HG02970 (cell line): Measurements from ENCODE around the gene FGFR2.

Experiments used
- ATAC-seq: cut with Tn5 transposase; IDR thresholded peaks from one replicate; pipeline ENCODE4 v1.9.1; 2021; ENCODE audit warnings: mild to moderate bottlenecking, moderate library complexity, moderate number of reproducible peaks; ENCODE audit not compliant: unreplicated experiment, low FRiP score

Gene FGFR2

GRCh38 chr10:121592155-121592890 is 5.9 kb downstream of the FGFR2 start:
- ATAC-seq, result no peak

- ATAC-seq, result no peak
Measured at GRCh38 chr10:121591186-121591585, 7.1 kb downstream of the FGFR2 start.

- ATAC-seq, result no peak
Measured at GRCh38 chr10:121590772-121591171, 7.5 kb downstream of the FGFR2 start.

- ATAC-seq, result no peak
Measured at GRCh38 chr10:121589553-121589952, 8.7 kb downstream of the FGFR2 start.

GRCh38 chr10:121583857-121584256 is 14.4 kb downstream of the FGFR2 start:
- no peak for ATAC-seq

GRCh38 chr10:121583258-121583657 is 15.0 kb downstream of the FGFR2 start:
- no peak for ATAC-seq

GRCh38 chr10:121580276-121581116 is 17.7 kb downstream of the FGFR2 start:
- ATAC-seq, result no peak

- ATAC-seq, result no peak
Measured at GRCh38 chr10:121579656-121580055, 18.6 kb downstream of the FGFR2 start.

- ATAC-seq, result no peak
Measured at GRCh38 chr10:121578965-121579364, 19.3 kb downstream of the FGFR2 start.

GRCh38 chr10:121578298-121578697 is 19.9 kb downstream of the FGFR2 start:
- ATAC-seq, result no peak

- ATAC-seq, result no peak
Measured at GRCh38 chr10:121577568-121577967, 20.7 kb downstream of the FGFR2 start.

- no peak for ATAC-seq
Measured at GRCh38 chr10:121576139-121576538, 22.1 kb downstream of the FGFR2 start.

- no peak for ATAC-seq
Measured at GRCh38 chr10:121574519-121575166, 23.6 kb downstream of the FGFR2 start.

- no peak for ATAC-seq
Measured at GRCh38 chr10:121573538-121573941, 24.7 kb downstream of the FGFR2 start.

- no peak for ATAC-seq
Measured at GRCh38 chr10:121572859-121573537, 25.2 kb downstream of the FGFR2 start.

GRCh38 chr10:121570315-121570714 is 27.9 kb downstream of the FGFR2 start:
- no peak for ATAC-seq

- no peak for ATAC-seq
Measured at GRCh38 chr10:121568275-121568674, 30.0 kb downstream of the FGFR2 start.

GRCh38 chr10:121567569-121567968 is 30.7 kb downstream of the FGFR2 start:
- no peak for ATAC-seq

- no peak for ATAC-seq
Measured at GRCh38 chr10:121566755-121567154, 31.5 kb downstream of the FGFR2 start.

GRCh38 chr10:121559326-121560026 is 38.8 kb downstream of the FGFR2 start:
- ATAC-seq, result no peak
